Measurements from ENCODE around the gene BRIX1. TPM values are rescaled to one million over a fixed set of nuclear protein-coding genes. Genes with fewer than 3 reads are reported as not detected.
A peak's percentile ranks its signal among the peaks of the same experiment; 100 is the strongest.
"Not testable (repeated sequence)": the region's sequence is repeated elsewhere in the genome, so short reads cannot be mapped to it uniquely, and the experiment has no call there.

BRIX1 gene
- total RNA-seq, 1 donor from 2014 or later = 21.8 TPM

DNA sequence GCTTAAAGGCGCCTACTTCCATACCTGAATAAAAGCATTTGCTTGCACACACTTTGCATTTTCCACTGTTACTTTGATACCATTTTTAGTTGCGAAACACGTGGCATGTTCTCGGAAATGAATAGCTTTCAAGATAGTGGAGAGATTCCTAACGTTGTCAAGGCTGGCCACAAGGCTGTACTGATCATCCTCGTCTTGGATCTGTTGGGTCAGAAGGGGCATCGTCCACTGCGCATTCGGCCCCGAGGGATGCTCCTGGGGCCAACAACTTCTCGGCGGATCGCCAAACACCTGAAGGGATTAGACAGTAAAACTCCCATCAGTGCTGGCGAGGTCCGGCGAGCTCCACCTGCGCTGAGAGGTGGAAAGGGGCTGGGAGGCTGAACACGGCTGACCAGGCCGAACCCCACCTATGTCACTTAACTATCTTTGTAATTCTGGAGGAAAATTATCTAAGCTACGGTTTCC is 806 bp upstream of the BRIX1 start:
- peak in 1 of 2 donors; percentile 8 for DNase-seq (ENCODE audit: low read depth in 2 of 2)

DNA sequence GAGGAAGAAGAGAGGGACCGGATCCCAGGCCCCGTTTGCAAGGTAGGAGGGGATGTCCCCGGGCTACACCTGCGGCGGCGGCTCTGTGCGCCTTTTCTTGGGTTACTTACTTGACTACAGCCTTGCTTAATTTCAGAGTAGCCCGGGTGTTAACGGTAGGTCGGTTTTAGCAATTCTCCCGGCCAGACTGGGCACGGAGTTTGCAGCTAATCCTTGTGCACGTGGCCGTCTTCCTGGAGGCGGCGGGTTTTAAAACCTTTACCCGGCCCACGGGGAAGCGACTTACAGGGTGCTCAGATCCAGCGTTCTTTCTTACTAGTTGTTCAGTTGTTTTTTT is 313 bp downstream of the BRIX1 start:
- DNase-seq (ENCODE audit: low read depth in 2 of 2) = peak; percentile 11 to 17

- DNase-seq (ENCODE audit: low read depth in 2 of 2) = no peak
These were observed 1.0 kb downstream of the BRIX1 start for GRCh38 chr5:34916518-34916917.

DNA sequence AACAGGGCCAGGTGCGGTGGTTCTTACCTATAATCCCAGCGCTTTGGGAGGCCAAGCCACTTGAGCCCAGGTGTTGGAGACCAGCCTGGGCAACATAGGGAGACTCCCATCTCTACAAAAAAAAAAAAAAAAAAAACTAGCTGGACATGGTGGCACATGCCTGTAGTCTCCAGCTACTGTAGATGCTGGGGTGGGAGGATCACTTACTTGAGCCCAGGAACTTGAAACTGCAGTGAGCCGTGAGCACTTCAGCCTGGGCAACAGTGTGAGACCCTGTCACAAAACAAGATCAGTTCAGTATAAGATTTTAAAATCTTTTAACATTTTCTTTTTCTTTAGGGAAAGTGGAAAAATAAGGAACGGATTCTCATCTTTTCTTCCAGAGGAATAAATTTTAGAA is 2.5 kb downstream of the BRIX1 start:
- DNase-seq (ENCODE audit: low read depth in 2 of 2) = no peak

- peak in 1 of 2 donors; percentile 6 for DNase-seq (ENCODE audit: low read depth in 2 of 2)
These were observed 3.6 kb downstream of the BRIX1 start for GRCh38 chr5:34919077-34919476.

GRCh38 chr5:34923256-34923655 is 7.7 kb downstream of the BRIX1 start:
- DNase-seq (ENCODE audit: low read depth in 2 of 2) = not testable (repeated sequence)

- peak in 1 of 2 donors; percentile 86 for DNase-seq (ENCODE audit: low read depth in 2 of 2)
These were observed 8.4 kb downstream of the BRIX1 start for GRCh38 chr5:34923694-34924461.

GRCh38 chr5:34924462-34924765 is 8.9 kb downstream of the BRIX1 start:
- DNase-seq (ENCODE audit: low read depth in 2 of 2) = no peak

DNA sequence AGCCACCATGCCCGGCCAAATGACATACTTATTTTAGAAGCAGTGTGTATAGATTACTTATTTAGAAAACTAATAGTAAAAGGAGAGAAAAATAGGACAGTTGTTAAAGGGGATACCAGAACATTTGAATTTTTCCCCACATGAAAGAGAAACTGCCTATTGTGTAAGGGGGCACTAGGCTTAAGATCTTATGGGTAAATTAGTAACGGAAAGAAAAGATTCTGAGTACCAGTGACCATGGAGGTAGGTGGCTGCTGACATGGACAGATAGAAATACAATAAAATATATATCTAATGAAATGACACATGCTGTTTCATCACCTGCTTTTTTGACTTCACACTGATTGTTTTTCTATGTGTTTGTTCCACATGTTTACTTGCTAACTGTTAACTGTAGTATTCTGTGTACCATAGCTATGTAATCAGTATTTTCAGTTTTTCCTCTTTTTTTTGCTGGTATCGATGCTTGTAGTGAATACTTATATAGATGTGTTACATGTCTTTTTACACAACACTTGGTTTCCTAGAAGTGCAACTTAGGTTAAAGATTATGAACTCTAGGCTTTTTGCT is 10.9 kb downstream of the BRIX1 start:
- DNase-seq (ENCODE audit: low read depth in 2 of 2) = no peak

GRCh38 chr5:34927785-34928184 is 12.3 kb downstream of the BRIX1 start:
- no peak for DNase-seq (ENCODE audit: low read depth in 2 of 2)

DNA sequence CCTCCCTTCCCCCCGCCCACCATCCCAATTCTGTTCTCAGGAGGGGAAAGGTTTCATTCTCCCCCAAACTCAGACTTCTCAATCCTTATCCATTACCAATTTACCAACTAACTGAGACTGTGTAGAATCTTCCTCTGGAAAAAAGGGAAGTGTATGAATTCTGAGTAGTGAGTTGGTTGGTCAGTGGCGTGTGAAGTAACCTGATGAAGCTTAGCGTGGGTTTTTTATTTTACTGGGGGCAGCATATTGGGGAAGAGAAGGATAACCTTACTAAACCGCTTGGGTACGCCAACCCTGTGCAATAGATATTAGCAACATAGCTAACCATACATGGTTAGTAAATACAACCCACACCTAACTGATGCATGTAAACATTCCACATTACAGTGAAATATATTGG is 12.8 kb downstream of the BRIX1 start:
- no peak for DNase-seq (ENCODE audit: low read depth in 2 of 2)

DNA sequence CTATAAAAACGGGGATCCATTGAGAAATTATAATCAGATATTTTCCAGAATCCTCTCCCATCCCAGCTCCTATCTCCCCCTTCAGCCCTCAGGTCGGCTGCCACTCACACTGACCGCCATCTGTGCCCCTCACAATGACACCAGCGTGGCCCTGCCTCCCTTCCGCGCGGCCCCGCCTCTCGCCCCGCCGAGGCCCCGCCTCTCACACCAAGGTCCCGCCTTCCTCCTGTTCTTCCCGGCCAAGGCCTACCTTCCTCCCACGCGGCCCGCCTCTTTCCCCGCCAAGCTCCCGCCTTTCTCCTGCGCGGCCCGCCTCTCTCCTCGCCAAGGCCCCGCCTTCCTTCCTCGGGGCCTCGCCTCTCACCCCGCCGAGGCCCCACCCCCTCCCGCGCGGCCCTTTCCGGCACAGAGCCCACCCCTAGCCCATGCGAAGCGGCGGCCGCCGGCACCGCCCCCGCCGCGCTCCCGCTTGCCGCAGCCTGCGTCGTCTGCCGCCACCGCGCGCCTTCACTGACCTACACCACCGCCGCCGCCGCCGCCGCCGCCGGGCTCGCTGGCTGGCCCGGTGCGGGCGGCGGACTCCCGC is 13.7 kb downstream of the BRIX1 start, which contains the start of gene DNAJC21:
TSS of gene DNAJC21 (plus strand) at position 426 of the 586 bp plus-strand sequence. CDS start 261 bp downstream, outside the sequence.
- peak; percentile 98 for DNase-seq (ENCODE audit: low read depth in 2 of 2)

DNA sequence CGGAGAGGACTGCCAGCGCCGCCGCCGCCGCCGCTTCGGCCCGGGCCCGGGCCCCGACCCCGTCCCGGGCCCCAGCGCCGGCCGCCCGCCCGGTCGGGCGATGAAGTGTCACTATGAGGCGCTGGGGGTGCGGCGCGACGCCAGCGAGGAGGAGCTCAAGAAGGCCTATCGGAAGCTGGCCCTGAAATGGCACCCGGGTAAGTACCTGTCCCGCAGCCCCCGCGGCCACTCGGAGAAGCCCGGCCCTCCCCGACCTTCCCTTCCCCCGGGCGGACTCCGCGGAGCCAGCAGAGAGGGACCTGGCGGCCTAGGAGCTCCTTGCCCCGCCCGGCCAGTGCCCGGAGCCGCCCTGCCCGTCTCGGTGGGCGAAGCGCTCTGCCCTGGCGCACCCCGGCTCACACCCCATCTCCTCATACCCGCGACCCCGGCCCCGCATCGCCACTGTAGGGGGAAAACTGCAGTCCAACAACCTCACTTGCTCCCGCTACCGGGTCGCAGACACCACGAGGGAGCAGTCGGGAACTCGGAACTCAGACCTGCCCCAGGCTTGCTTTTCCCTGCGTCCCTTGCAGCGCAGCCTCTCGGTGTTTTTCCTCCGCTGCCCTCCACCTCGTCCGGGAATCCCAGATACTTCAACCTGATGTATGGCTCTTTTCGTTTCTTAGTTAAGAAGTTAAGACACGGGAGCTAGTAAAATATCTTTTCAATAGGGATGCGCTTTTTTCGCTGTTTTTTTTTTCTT is 14.4 kb downstream of the BRIX1 start:
- DNase-seq (ENCODE audit: low read depth in 2 of 2) = peak; percentile 56 to 82

GRCh38 chr5:34930462-34930844 is 14.9 kb downstream of the BRIX1 start:
- peak; percentile 25 to 62 for DNase-seq (ENCODE audit: low read depth in 2 of 2)

DNA sequence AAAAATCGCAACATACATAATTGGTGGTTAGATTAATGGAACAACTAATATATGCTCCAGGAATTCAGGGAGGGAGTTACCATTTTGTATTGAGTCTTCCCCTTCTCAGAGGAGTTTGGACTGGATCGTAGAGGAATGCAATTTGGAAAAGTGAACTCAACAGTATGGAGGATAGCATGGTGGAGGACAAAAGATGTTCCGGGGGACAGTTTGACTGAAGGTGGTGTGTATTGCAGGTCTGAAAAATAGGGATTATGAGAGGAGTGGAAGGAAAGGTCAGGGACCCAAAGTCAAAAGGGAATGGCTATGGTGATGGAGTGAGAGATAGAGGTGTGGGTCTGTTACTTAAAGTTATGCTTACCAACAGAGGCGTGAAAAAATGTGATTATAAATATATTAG is 15.4 kb downstream of the BRIX1 start:
- no peak for DNase-seq (ENCODE audit: low read depth in 2 of 2)

- no peak for DNase-seq (ENCODE audit: low read depth in 2 of 2)
These were observed 17.4 kb downstream of the BRIX1 start for GRCh38 chr5:34932947-34933346.

GRCh38 chr5:34941936-34942335 is 26.4 kb downstream of the BRIX1 start:
- DNase-seq (ENCODE audit: low read depth in 2 of 2) = peak in 1 of 2 donors; percentile 58

DNA sequence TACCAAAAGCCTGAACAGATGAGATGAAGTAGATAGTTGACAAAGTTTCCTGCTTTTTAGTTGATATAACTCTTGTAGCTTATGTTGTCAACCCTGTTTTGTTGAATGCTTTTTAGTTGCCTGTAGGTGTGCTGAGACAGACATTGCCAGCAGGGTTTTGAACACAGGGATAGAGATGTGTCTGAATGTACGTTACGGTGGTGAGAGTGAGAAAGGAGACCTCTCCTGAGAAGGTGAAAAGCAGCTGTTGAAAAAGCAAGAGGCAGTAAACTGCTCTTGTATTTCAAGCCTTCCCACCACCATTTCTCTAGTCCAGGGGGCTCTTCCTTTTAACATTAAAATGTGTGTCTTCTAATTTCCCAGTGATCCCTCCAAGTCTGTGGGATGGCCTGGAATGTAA is 28.5 kb downstream of the BRIX1 start:
- DNase-seq (ENCODE audit: low read depth in 2 of 2) = no peak

- DNase-seq (ENCODE audit: low read depth in 2 of 2) = no peak
These were observed 29.0 kb downstream of the BRIX1 start for GRCh38 chr5:34944460-34945047.

- no peak for DNase-seq (ENCODE audit: low read depth in 2 of 2)
These were observed 41.8 kb downstream of the BRIX1 start for GRCh38 chr5:34957321-34957720.

- DNase-seq (ENCODE audit: low read depth in 2 of 2) = peak; percentile 38 to 51
These were observed 42.6 kb downstream of the BRIX1 start for GRCh38 chr5:34957857-34958690.
